ENCODE results near the gene FRS2. TPM values are rescaled to one million over a fixed set of nuclear protein-coding genes. Genes with fewer than 3 reads are reported as not detected.

The FRS2 gene
- total RNA-seq, 2 experiments from 2014 or later = 8.6 to 9.5 TPM

DNA sequence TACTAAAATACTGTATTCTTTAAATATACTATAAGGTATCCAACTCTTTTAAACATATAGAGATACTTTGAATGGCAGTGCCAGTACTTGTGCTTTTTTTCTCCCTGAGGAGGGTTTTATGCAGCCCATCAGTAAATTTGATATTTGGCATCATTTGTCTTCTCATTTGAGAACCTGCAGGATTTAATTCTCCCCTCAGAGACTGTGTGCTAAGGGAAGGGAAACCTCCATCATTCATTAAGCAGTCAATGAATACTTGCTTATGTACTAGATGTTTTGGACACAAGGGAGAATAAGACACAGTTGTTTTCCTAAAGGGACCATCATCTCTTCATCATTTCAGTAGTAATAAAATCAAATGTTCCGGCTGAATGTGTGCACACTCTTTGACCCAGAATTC, 40.8 kb downstream of the FRS2 start:
- H3K4me1 Mint-ChIP-seq (ENCODE audit: low read depth) = peaks cover 60% of the 10 kb centered on the region
- intact Hi-C loops (cut with micrococcal nuclease) = no loop called here

DNA sequence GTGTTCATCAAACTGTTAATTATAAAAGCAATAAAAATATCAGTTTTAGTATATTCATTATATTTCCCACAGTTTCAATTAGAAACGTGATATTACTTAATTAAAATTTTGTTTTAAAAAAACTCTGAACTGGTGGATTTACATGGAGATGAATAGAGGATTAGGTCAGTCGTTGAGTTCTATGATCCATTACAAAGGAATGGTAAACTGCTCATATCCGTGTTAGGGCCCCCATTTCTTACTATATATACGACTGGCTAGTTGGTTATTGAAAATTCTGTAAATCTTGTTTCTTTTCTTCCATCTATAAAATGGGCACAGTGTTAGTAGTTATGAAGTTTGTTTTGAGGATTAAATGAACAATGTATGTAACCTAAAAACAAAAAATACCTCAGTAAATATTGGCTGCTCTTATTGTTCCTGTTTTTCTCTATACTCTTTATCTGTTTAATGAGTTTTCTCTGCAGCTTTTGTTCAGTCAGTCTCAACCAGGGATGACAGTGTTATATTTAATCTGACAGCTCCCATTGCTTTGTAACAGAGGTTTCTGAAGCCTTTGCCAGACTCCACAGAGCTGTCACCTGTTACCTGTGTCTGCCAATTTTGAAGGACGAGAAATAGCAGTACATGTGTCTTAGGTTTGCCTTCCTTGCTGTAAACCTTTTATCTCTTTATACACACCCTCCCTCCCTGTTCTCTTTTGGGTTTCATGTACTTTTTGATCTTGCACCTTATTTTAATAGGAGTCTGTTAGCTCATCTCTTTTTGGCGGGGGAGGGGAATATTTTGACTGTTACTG, 41.5 kb downstream of the FRS2 start:
- H3K9me3 Mint-ChIP-seq = no peaks in the 10 kb centered on the region
- POLR2A ChIA-PET = no interaction called here
- H3K4me1 Mint-ChIP-seq (ENCODE audit: low read depth) = peaks cover 57% of the 10 kb centered on the region
- no peak for DNase-seq
- H3K4me3 Mint-ChIP-seq = no peak overlapping the region
- H3K27ac Mint-ChIP-seq = no peak overlapping the region
- intact Hi-C loops (cut with micrococcal nuclease) = no loop called here
- H3K27me3 Mint-ChIP-seq = no peaks in the 10 kb centered on the region
- H3K36me3 Mint-ChIP-seq = no peaks in the 10 kb centered on the region
- CTCF ChIA-PET = no interaction called here

More for the DNA sequence above, 40.8 kb downstream of the FRS2 start:
- H3K9me3 Mint-ChIP-seq = no peaks in the 10 kb centered on the region
- H3K27ac Mint-ChIP-seq = no peak overlapping the region
- no peaks in the 10 kb centered on the region for H3K27me3 Mint-ChIP-seq
- H3K36me3 Mint-ChIP-seq = no peaks in the 10 kb centered on the region
- H3K4me3 Mint-ChIP-seq = no peak overlapping the region
- CTCF ChIA-PET = no interaction called here
- DNase-seq = no peak
- POLR2A ChIA-PET = no interaction called here

DNA sequence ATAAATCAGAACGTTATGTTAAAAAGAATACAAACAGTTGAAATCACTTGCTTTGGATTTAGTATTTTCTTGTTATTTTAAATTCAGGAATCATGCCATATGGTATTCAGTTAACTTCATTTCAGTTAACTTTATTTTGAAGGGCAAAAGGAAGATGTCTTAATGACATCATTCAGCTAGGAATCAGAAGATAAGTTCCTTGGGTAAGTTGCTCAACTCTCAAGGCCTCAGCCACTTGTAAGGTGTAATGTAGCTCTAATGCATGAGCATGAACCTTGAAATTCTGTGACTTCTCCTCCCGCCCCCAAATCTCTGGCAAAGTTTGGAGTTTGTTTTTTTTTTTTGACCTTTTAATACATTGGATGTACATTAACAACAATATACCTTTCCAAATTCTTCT, 42.6 kb downstream of the FRS2 start:
- Mint-ChIP-seq H3K4me3 (no peak overlapping the region), H3K27me3 (no peaks in the 10 kb centered on the region), H3K36me3 (no peaks in the 10 kb centered on the region), H3K4me1 (ENCODE audit: low read depth) (peaks cover 57% of the 10 kb centered on the region), H3K27ac (no peak overlapping the region), H3K9me3 (no peaks in the 10 kb centered on the region)
- intact Hi-C loops (cut with micrococcal nuclease) = no loop called here
- DNase-seq = no peak
- POLR2A ChIA-PET = no interaction called here
- CTCF ChIA-PET = no interaction called here

DNA sequence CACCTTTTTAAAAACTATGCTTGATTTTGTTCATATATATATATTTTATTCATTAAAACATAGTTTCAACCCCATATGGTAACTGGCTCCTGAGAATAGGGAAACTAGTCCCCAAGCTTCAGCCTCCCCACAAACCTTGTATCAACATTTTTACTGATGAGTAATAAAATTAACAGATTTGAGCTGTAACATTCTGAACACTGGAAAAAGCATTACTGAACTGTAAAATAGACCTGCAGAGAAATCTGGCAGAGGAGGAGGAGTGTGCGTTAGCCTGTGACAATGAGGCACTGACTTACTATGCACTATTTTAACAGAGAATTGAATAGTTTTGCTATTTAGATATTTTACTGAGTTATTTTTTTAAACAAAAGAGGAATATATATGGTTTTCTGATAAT, 43.1 kb downstream of the FRS2 start:
- intact Hi-C loops (cut with micrococcal nuclease) = no loop called here
- ChIA-PET CTCF (no interaction called here), POLR2A (no interaction called here)
- H3K27ac Mint-ChIP-seq = no peak overlapping the region
- peaks cover 58% of the 10 kb centered on the region for H3K4me1 Mint-ChIP-seq (ENCODE audit: low read depth)
- DNase-seq = no peak
- H3K36me3 Mint-ChIP-seq = no peaks in the 10 kb centered on the region
- H3K27me3 Mint-ChIP-seq = no peaks in the 10 kb centered on the region
- no peak overlapping the region for H3K4me3 Mint-ChIP-seq
- H3K9me3 Mint-ChIP-seq = no peaks in the 10 kb centered on the region

DNA sequence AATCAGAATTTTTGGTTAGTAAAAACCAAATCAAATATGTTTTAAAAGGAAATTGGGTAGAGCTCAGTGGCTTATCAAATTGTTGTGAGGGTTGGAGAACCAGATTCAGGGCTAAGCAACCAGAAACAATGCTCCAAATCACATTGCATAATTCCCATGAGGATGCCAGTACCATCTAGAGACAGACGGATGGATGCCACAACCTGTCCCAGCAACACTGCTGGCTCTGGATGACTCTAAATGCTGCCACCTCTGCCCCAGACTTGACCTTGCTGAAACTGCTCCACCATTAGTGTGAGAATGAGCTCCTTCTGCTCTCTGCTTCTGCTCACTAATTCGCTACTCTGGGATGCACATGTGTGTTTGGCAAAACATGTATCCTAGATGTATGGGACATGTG, 43.9 kb downstream of the FRS2 start:
- Mint-ChIP-seq H3K4me1 (ENCODE audit: low read depth) (peaks cover 53% of the 10 kb centered on the region), H3K4me3 (no peak overlapping the region), H3K36me3 (no peaks in the 10 kb centered on the region), H3K9me3 (no peaks in the 10 kb centered on the region), H3K27me3 (no peaks in the 10 kb centered on the region), H3K27ac (no peak overlapping the region)
- CTCF ChIA-PET = no interaction called here
- intact Hi-C loops (cut with micrococcal nuclease) = no loop called here
- POLR2A ChIA-PET = no interaction called here
- DNase-seq = no peak

DNA sequence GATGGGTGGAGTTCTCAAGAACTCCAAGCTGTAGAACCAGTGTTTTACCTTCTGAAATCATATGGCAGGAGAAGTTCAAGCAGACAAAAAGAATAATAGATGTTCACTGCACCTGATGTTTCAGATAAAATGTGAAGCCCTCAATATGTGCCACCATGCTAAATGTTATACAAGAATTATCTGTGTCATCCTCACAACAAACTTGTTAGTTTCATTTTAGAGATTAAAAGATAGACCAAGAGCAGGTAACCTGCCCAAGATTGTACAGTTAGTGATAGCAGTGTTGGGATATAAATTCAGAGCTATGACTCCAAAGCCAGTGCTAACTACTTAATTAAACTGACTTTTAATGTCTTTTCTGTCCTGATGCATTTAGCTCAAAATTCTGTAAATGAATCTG, 44.7 kb downstream of the FRS2 start:
- H3K36me3 Mint-ChIP-seq = no peaks in the 10 kb centered on the region
- DNase-seq = no peak
- H3K4me3 Mint-ChIP-seq = no peak overlapping the region
- intact Hi-C loops (cut with micrococcal nuclease) = no loop called here
- H3K27ac Mint-ChIP-seq = no peak overlapping the region
- H3K9me3 Mint-ChIP-seq = peaks cover 4% of the 10 kb centered on the region
- H3K4me1 Mint-ChIP-seq (ENCODE audit: low read depth) = peaks cover 53% of the 10 kb centered on the region
- no peaks in the 10 kb centered on the region for H3K27me3 Mint-ChIP-seq
- ChIA-PET CTCF (no interaction called here), POLR2A (no interaction called here)

DNA sequence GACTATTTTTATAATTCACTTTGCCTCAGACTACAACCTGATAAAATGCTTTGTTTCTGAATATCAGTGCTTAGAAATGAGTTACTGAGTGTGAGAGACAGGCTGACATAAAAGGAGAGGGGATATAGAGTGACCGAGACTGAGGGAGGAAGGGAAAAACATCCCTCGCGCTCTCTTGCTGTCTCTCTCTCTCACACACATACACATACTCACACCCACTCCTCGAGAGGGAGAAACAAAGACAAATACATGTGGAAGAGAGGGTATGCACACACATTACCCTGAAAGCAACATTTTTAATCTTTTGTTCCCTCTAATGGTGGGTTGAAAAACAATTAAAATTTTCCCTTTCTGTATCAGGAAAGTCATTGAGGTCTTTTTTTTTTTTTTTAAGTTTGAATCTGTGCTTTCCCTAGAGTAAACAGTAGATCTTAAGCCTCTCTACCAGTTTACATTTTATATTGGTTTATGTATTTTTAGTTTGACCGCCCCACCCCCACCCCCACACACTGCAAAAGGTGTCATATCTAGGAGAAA, 45.3 kb downstream of the FRS2 start:
- ChIA-PET CTCF (interaction anchor here (0.6 kb wide), 1 partner anchor 55 kb away, joined by 3 read pairs; no protein-coding TSS in a partner anchor), POLR2A (no interaction called here)
- Mint-ChIP-seq H3K36me3 (peaks cover 2% of the 10 kb centered on the region), H3K4me1 (ENCODE audit: low read depth) (peaks cover 53% of the 10 kb centered on the region), H3K27ac (no peak overlapping the region), H3K4me3 (no peak overlapping the region), H3K27me3 (no peaks in the 10 kb centered on the region), H3K9me3 (peaks cover 7% of the 10 kb centered on the region)
- no peak for DNase-seq
- intact Hi-C loops (cut with micrococcal nuclease) = no loop called here

DNA sequence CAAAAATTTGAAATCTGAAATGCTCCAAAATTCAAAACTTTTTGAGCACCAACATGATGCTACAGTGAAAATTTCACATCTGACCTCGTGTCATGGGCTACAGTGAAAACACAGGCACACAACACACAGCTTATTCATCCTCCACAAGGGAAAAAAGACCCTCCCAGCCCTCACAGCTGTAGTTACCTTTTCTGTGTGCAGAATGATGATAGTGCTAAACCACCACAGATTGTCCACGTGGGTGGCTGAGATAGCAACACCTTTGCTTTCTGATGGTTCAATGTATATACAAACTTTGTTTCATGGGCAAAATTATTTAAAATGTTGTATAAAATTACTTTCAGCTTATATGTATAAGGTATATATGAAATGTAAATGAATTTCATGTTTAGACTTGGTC, 46.8 kb downstream of the FRS2 start:
- no peak overlapping the region for H3K4me3 Mint-ChIP-seq
- POLR2A ChIA-PET = no interaction called here
- H3K36me3 Mint-ChIP-seq = peaks cover 9% of the 10 kb centered on the region
- H3K27ac Mint-ChIP-seq = no peak overlapping the region
- CTCF ChIA-PET = no interaction called here
- intact Hi-C loops (cut with micrococcal nuclease) = no loop called here
- no peak for DNase-seq
- H3K4me1 Mint-ChIP-seq (ENCODE audit: low read depth) = peaks cover 49% of the 10 kb centered on the region
- H3K9me3 Mint-ChIP-seq = peaks cover 20% of the 10 kb centered on the region
- no peaks in the 10 kb centered on the region for H3K27me3 Mint-ChIP-seq

DNA sequence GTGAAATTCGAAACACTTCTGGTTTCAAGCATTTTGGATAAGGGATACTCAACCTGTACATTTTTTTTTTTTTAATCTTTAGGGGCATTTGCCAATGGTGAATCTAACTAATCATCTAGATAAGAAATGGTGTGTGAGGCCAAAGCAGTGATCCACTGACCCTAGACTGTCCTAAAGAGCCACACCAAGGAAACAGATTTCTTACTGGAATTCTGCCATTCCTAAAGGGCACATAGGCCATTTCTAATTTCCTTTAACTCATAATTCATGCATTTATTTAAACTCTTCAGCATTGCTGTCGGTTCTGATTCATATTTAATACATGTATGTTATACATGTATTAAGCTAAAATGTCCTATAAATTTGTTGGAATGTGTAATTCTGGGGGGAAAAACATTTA, 47.2 kb downstream of the FRS2 start:
- Mint-ChIP-seq H3K36me3 (peaks cover 14% of the 10 kb centered on the region), H3K9me3 (peaks cover 24% of the 10 kb centered on the region), H3K27ac (no peak overlapping the region), H3K4me3 (no peak overlapping the region), H3K27me3 (no peaks in the 10 kb centered on the region), H3K4me1 (ENCODE audit: low read depth) (peaks cover 45% of the 10 kb centered on the region)
- DNase-seq = no peak
- POLR2A ChIA-PET = no interaction called here
- CTCF ChIA-PET = interaction anchor here (0.6 kb wide), 1 partner anchor 123 kb away, joined by 3 read pairs; no protein-coding TSS in a partner anchor
- intact Hi-C loops (cut with micrococcal nuclease) = no loop called here

DNA sequence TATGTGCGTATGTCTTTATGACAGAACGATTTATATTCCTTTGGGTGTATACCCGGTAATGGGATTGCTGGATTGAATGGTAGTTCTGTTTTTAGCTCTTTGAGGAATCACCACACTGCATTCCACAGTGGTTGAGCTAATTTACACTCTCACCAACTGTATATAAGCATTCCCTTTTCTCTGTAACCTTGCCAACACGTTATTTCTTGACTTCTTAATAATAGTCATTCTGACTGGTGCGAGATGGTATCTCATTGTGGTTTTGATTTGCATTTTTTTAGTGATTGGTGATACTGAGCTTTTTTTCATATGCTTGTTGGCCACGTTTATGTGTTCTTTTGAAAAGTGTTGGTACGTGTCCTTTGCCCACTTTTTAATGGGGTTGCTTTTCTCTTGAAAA, 49.7 kb downstream of the FRS2 start:
- H3K9me3 Mint-ChIP-seq = peaks cover 35% of the 10 kb centered on the region
- no peak overlapping the region for H3K4me3 Mint-ChIP-seq
- no peaks in the 10 kb centered on the region for H3K27me3 Mint-ChIP-seq
- peaks cover 18% of the 10 kb centered on the region for H3K36me3 Mint-ChIP-seq
- DNase-seq = no peak
- intact Hi-C loops (cut with micrococcal nuclease) = no loop called here
- CTCF ChIA-PET = no interaction called here
- H3K4me1 Mint-ChIP-seq (ENCODE audit: low read depth) = peaks cover 25% of the 10 kb centered on the region
- POLR2A ChIA-PET = no interaction called here
- no peak overlapping the region for H3K27ac Mint-ChIP-seq

DNA sequence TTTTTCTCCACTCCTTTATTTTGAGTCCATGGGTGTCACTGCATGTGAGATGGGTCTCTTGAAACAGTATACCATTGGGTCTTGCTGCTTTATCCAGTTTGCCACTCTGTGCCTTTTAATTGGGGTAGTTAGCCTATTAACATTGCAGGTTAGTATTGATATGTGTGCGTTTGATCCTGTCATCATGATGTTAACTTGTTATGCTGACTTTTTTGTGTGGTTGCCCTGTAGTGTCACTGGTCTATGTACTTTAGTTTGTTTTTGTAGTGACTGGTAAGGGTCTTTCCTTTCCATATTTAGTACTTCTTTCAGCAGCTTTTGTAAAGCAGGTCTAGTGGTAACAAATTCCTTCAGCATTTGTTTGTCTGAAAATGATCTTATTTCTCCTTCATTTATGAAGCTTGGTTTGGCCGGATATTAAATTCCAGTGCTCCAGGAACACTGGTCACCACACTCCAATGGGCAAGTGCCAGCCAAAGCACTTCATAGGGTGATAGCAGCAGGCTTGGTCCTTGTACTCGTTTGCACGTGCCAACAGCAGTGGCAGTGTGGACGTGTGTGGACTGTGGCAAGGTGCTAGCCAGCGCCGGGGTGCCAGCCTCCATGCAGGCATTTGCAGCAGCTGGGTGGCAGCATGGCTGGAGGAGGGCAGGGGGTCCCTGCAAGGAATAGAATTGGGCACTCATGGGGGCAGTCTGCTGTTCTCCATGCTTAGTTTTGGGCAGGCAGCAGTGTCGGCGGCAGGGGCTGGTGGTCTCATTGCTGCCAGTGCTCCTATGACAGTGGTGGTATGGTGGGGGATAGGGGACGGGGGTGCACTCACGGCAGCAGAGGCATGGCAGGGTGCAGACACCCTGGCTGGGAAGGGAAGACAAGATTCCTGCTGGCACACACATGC, 53.5 kb downstream of the FRS2 start:
- Mint-ChIP-seq H3K27ac (no peak overlapping the region), H3K36me3 (peaks cover 18% of the 10 kb centered on the region), H3K9me3 (peaks cover 35% of the 10 kb centered on the region), H3K4me1 (ENCODE audit: low read depth) (peaks cover 35% of the 10 kb centered on the region), H3K27me3 (no peaks in the 10 kb centered on the region), H3K4me3 (no peak overlapping the region)
- no peak for DNase-seq
- CTCF ChIA-PET = no interaction called here
- intact Hi-C loops (cut with micrococcal nuclease) = no loop called here
- POLR2A ChIA-PET = no interaction called here

DNA sequence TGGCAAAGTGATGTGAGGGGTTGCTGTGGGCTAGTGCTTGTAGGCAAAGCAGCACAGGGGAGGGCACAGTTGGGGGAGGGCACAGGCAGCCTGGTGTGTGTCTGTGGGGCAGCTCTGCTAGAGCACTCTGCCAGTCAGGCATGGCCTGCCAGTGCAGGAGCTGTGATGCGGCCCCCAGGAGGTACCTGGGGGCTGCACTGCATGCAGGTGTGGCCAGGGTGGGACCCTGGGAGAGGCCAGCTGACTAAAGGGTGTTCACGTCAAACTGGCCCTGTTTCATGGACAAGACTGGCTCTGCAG, 54.1 kb downstream of the FRS2 start:
- no peak for DNase-seq
- Mint-ChIP-seq H3K36me3 (peaks cover 18% of the 10 kb centered on the region), H3K4me3 (no peak overlapping the region), H3K9me3 (peaks cover 35% of the 10 kb centered on the region), H3K4me1 (ENCODE audit: low read depth) (peaks cover 39% of the 10 kb centered on the region), H3K27ac (no peak overlapping the region), H3K27me3 (no peaks in the 10 kb centered on the region)
- ChIA-PET POLR2A (no interaction called here), CTCF (no interaction called here)
- intact Hi-C loops (cut with micrococcal nuclease) = no loop called here
